Measurements from ENCODE around the gene PEX11A.

DNA sequence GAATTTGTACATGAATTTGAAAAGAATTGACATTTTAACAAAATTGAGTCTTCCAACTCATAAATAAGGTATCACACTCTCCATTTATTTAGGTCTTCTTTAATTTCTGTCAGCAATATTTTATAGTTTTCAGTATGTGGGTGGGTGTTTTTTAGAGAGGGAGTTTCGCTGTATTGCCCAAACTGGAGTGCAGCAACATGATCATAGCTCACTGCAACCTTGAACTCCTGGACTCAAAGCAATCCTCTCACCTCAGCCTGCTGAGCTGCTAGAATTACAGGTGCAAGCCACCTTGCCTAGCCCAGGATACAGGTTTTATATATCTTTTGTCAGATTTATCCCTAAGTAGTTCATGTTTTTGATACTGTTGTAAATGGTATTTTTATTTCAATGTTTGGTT, 4.6 kb upstream of the PEX11A start:
- TF ChIP-seq, protein P1, sequence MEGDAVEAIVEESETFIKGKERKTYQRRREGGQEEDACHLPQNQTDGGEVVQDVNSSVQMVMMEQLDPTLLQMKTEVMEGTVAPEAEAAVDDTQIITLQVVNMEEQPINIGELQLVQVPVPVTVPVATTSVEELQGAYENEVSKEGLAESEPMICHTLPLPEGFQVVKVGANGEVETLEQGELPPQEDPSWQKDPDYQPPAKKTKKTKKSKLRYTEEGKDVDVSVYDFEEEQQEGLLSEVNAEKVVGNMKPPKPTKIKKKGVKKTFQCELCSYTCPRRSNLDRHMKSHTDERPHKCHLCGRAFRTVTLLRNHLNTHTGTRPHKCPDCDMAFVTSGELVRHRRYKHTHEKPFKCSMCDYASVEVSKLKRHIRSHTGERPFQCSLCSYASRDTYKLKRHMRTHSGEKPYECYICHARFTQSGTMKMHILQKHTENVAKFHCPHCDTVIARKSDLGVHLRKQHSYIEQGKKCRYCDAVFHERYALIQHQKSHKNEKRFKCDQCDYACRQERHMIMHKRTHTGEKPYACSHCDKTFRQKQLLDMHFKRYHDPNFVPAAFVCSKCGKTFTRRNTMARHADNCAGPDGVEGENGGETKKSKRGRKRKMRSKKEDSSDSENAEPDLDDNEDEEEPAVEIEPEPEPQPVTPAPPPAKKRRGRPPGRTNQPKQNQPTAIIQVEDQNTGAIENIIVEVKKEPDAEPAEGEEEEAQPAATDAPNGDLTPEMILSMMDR (conservative IDR thresholded peaks at IDR 0.05; ENCODE audit: low read depth, low read length), result no peak
- no peak for TF ChIP-seq EZH2 (IDR thresholded peaks at IDR 0.05; ENCODE audit: borderline replicate concordance, low read depth, low read length, poor library complexity, severe bottlenecking)

Measured in A673 (cell line).